HG02973 (cell line): ENCODE data around the gene IDH1.
"Not testable (repeated sequence)": the region's sequence is repeated elsewhere in the genome, so short reads cannot be mapped to it uniquely, and the experiment has no call there.

ENCODE experiments used
- ATAC-seq: cut with Tn5 transposase; IDR thresholded peaks from one replicate; pipeline ENCODE4 v1.9.1; 2021; ENCODE audit warnings: moderate library complexity; ENCODE audit not compliant: unreplicated experiment

The IDH1 gene

DNA sequence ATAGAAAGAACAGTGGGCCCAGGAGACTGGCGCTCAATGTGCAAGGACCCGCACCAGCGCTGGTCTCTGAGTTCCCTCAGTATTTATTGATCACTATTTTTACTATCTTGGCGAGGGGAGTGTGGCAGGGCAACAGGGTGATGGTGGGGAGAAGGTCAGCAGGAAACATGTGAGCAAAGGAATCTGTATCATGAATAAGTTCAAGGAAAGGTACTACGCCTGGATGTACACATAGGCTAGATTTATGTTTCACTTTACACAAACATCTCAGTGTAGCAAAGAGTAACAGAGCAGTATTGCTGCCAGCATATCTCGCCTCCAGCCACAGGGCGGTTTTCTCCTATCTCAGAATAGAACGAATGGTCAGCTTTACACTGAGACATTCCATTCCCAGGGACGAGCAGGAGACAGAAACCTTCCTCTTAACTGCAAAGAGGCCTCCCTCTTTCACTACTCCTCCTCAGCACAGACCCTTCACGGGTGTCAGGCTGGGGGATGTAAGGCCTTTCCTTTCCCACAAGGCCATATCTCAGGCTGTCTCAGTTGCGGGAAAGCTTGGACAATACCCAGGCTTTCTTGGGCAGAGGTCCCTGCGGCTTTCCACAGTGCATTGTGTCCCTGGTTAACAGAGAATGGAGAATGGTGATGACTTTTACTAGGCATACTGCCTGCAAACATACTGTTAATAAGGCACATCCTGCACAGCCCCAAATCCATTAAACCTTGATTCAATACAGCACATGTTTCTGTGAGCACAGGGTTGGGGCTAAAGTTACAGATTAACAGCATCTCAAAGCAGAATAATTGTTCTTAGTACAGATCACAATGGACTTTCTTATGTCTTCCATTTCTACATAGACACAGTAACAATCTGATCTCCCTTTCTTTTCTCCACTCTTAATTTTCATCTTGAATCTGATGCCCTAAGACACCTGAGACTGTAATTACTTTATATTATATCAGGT lies 2.3 kb upstream of the IDH1 start:
- not testable (repeated sequence) for ATAC-seq

DNA sequence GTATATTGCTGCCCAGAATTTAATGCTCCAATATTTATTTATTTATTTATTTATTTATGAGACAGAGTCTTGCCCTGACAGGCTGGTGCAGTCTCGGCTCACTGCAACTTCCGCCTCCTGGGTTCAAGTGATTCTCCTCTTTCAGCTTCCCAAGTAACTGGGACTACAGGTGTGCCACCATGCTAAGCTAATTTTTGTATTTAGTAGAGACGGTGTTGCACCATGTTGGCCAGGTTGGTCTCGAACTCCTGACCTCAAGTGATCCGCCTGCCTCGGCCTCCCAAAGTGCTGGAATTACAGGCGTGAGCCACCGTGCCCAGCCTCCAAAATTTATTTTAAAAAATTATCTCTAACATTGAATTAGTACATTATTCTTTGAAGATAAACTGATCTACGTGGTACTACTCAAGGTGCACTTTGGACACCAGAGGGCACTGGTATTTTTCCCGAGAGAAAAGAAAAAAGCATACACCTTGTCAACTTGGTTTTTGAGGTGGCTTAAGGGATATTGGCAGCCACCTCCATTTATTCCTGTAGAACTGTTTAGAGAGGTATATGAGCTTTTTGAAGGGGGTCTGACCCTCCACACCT lies 1.4 kb upstream of the IDH1 start:
- no peak for ATAC-seq

GRCh38 chr2:208255557-208256106 lies 761 bp upstream of the IDH1 start:
- no peak for ATAC-seq

DNA sequence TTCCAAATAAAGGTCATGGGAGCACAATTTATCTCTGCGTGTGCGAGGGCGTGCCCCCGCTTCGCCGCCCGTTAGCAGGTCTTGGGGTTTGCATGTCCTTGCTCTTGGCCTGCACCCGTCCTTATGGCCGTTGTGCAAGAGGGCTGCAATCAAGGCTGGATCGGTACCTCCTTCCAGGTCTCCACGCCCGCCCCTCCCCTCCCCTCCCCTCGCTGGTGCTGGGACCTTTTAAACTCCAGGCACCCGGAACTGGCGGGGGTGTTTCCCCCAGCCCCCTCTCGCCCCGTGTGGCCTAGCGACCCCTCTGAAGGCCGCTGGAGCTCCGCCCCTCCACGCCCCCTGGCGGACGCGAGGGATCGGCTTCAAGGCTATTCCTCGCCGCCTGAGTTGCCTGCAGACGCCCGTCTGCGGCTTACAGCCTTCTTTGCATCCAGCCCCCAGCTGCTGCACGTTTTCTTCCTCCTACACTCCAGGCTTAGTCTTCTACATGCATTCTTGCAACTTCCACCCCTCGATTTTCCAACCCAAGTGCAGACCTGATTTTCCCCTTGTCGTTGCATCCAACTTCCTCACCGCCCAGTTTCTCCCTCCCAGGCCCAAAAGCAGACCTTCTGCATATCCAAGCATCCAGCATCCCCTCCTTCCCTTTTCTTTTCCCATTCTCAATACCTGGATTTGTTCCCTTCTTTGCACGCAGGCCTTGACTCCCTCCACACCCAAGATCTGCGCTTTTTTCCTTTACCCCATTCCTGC lies 577 bp downstream of the IDH1 start:
- peak; percentile 75 for ATAC-seq

- no peak for ATAC-seq
These were observed 1.2 kb downstream of the IDH1 start for GRCh38 chr2:208253600-208254117.

DNA sequence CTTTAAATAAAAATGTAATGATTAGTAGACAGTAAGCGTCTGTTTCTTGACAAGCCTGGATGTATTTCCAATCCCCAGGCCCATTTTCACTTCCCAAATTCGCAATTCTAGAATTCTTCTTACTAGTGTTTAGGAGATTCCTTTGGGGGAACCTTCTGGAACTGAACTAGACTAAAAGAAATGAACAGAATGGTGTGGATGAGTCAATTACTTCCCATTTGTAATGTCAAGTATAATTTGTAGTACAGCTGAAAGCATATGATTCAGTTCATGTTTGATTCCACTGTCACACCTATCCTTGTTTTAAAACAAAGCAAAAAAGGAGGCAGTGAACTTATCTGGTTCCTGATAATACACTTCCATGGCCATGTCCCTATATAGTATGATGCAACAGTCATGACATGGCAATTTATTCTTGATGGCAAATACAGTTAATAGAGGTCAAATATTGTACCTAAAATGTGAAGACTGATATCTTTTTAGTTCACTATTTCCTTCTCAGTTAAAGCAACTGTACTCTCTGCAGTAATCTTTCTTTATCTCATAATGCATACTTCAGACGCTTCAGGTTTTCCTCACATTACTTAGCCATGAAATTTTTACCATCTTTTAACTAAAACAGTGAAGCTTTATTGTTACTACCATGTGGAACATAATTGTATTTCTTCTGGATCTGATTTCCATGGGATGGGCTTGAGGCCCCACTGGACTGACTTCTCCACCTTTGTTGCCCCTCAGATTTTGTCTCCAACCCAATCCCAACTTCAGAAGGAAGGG lies 2.0 kb downstream of the IDH1 start:
- ATAC-seq: no peak

DNA sequence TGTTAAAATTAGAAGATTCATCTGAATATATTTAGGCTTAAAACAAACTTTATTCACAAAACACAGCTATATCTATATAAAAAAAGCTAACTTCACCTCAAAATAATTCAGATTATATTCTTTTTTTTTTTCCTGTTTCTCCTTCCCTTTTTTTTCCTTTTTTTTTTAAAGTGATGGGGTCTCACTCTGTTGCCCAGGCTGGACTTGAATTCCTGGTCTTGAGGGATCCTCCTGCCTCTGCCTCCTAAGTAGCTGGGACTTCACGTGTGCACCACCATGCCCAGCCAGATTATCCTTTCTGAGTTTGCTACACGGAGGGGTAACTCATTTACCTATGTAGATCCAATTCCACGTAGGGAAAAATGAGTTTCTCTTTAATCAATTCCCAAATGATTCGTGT lies 3.8 kb downstream of the IDH1 start:
- ATAC-seq: no peak

DNA sequence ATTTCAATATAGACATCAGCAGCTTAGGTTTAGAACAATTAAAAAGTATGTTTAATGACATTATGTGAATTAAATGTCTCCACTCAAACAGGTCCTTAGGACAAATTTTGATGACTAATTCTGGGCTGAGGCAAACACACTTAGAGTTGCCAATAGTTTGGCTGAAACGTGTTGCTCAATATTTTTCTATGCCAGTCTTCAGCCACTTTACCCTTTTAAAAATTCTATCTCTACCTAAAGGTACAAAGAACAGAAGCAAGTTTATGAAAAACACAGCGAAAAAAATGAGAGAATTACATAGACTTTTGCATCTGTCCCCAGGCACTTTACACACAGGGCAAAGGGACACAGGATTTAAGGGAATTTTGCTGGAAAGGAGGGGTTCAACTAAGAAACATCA lies 4.5 kb downstream of the IDH1 start:
- ATAC-seq: no peak

GRCh38 chr2:208249296-208249695 lies 5.6 kb downstream of the IDH1 start:
- ATAC-seq: no peak

DNA sequence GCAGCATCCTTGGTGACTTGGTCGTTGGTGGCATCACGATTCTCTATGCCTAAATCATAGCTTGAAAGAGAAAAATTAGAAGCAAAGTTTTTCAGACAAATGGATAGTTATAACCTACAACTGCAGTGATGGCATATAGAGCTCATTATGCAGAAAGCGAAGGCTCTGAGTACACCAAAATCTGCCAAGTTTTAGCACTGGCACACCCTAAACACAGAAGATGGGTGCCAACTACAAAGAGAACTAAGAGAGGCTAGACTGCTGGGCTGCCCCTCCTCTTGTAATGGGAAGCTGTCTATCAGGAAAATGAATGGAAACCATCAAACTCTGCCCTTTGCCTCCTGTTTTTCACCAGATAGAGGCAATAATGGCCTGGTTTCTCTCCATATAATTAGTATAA lies 6.3 kb downstream of the IDH1 start:
- no peak for ATAC-seq

DNA sequence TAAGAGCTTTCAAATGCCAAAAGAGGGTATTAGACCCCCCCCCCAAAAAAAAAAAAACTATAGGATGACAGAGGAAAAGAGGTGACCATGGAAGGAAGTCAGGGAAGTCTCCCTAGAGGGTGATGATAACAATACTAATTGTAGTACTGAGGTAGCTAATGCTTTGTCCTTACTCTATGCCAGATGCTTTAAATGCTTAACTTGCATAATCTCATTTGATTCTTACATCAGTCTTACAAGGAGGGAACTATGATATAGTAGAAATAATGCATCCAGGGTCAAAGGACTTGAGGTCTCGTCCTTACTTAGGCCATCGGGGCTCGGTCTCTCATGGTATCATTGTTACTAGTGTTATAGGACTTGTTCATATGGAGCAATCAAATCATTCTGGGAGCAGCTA lies 9.1 kb downstream of the IDH1 start:
- no peak for ATAC-seq

GRCh38 chr2:208244422-208244821 lies 10.4 kb downstream of the IDH1 start:
- ATAC-seq: no peak

GRCh38 chr2:208240619-208241209 lies 14.2 kb downstream of the IDH1 start:
- ATAC-seq: no peak

DNA sequence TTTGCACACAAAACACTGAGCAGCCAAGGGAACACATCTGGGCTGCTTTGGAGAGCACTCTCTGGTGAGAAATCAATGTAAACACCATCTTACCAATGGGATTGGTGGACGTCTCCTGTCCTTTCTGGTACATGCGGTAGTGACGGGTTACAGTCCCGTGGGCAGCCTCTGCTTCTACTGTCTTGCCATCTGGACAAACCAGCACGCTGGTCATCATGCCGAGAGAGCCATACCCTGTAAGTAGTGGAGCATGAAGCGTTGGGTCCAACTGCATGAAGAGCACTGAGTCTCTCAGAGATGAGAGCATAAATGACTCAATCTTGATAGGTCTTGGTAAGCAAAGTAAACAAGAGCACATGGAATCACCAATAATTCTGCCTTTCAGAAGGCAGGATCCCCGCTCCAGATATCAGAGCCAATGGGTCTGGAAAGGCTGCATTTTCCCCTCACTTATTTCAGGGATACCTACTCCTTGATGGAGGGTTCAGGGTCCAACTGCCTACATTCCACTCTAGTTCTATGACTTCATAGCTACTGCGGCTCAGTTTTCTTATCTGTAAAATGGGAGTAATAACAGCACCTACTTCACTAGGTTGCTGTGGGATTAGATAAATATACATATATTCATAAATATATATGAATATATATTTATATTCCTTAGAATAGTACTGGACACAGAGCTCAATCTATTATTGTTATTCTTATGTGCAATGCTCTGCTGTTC lies 14.9 kb downstream of the IDH1 start:
- no peak for ATAC-seq

DNA sequence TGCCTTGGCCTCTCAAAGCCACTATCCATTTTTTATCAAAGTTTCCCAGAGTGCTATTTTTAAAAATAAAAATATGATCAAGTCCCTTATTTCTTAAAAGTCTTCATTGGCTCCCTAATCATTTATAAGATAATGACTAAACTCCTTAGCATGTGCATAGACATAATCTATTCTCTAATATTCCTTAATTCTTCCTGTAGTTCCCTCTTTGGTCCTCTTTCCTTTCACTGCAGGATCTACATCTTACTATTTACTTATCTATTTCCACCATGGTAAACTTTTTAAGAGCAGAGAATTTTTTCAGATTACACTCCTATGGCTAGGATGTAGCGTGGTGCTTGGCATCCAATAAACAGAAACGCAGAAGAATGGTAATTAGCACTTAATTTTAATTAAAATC lies 19.0 kb downstream of the IDH1 start:
- ATAC-seq: no peak

DNA sequence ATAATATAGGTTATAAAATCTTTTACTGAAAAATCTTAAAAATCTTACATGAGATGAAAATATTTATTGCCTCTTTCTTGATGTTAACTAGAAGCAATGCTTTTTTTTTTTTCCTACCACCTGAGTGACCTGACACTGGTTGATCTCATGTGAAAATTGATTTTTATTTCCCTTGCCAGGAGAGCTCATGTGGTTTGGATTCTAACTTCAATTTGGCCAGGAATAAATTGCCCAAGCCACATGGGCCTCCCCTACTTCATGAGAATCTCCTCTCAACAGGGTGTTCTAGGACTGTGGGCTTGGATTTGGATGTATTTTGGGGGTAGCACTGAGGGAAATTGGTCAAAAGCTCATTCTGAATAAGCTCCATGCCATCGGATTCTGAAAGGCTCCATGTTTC lies 20.1 kb downstream of the IDH1 start:
- no peak for ATAC-seq

GRCh38 chr2:208228476-208228875 lies 26.4 kb downstream of the IDH1 start:
- ATAC-seq: no peak

DNA sequence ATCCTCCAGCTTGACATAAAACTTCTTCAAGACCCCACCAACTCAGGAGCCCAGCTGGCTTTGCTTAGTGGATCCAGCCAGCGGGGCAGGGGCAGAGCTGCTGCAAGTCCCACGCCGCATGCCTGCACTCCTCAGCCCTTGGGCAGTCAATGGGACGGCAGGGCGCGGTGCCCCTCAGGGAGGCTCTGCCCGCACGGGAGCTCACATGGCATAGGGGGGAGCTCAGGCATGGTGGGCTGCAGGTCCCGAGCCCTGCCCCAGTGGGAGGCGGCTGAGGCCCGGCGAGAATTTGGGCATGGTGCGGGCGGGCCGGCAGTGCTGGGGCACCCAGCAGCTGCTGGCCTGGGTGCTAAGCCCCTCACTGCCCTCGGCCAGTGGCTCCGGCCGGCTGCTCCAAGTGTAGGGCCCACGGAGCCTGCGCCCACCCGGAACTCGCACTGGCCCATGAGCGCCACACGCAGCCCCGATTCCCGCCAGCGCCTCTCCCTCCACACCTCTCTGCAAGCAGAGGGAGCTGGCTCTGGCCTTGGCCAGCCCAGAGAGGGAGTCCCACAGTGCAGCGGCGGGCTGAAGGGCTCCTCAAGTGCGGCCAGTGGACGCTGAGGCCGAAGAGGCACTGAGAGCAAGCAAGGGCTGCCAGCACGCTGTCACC lies 27.2 kb downstream of the IDH1 start:
- ATAC-seq: no peak

GRCh38 chr2:208224802-208225201 lies 30.1 kb downstream of the IDH1 start:
- no peak for ATAC-seq
